Caco-2 (cell line): ENCODE data around the gene SDR39U1. TPM values are rescaled to one million over a fixed set of nuclear protein-coding genes. Genes with fewer than 3 reads are reported as not detected.
A peak's percentile ranks its signal among the peaks of the same experiment; 100 is the strongest.

ENCODE experiments used
- BruUV-seq: library from RNA; stranded (reverse); fragments of 400-500 nt; replicated peaks from 2 replicates; lab custom pipeline; 2021; lab: Mats Ljungman, UMichigan
- CTCF ChIA-PET: fragments of 300-600 bp; sonication (Branson Sonifier 250); formaldehyde crosslinking; loops from one replicate; lab custom pipeline; 2022; ENCODE audit warnings: antibody characterized with exemption; lab: Charles Lee
- POLR2A ChIA-PET: fragments of 300-600 bp; sonication (Branson Sonifier 250); formaldehyde crosslinking; loops from one replicate; lab custom pipeline; 2022; ENCODE audit warnings: antibody characterized with exemption; lab: Charles Lee
- DNase-seq, 2 experiments: peaks; one replicate each; pipeline versions ENCODE4 v3.0.0 to v3.0.0-alpha.2; 2020 to 2022
- H3K27me3 ChIP-seq: replicated peaks from 2 replicates; pipeline ENCODE4 v1.6.0; 2011; ENCODE audit warnings: low read length; ENCODE audit not compliant: control insufficient read depth, insufficient read depth
- H3K36me3 ChIP-seq: 2 replicates; pipeline ENCODE4 v1.5.1; 2011; ENCODE audit warnings: low read length; ENCODE audit not compliant: control insufficient read depth, insufficient read depth
- H3K4me1 ChIP-seq: fragments of 250-450 bp; sonication (Bioruptor Pico); 2 replicates; pipeline ENCODE4 v1.5.1; 2020; ENCODE audit warnings: mild to moderate bottlenecking
- H3K4me3 ChIP-seq: 2 replicates; pipeline ENCODE4 v1.5.1; 2011; ENCODE audit warnings: low read depth, mild to moderate bottlenecking, control low read depth, low read length
- H3K9me3 ChIP-seq: fragments of 250-450 bp; sonication (Bioruptor Pico); 2 replicates; pipeline ENCODE4 v1.5.1; 2020; ENCODE audit warnings: mild to moderate bottlenecking, moderate library complexity
- H3K27ac Mint-ChIP-seq: one replicate; pipeline ENCODE4 v1.8.0; 2022; ENCODE audit warnings: mixed read lengths; ENCODE audit not compliant: unreplicated experiment
- H3K27me3 Mint-ChIP-seq: one replicate; pipeline ENCODE4 v1.8.0; 2022; ENCODE audit warnings: mixed read lengths; ENCODE audit not compliant: insufficient read depth, unreplicated experiment
- H3K36me3 Mint-ChIP-seq: one replicate; pipeline ENCODE4 v1.8.0; 2022; ENCODE audit warnings: mild to moderate bottlenecking, mixed read lengths; ENCODE audit not compliant: insufficient read depth, unreplicated experiment
- H3K4me1 Mint-ChIP-seq: one replicate; pipeline ENCODE4 v1.8.0; 2022; ENCODE audit warnings: low read depth, mixed read lengths; ENCODE audit not compliant: unreplicated experiment
- H3K4me3 Mint-ChIP-seq: one replicate; pipeline ENCODE4 v1.8.0; 2022; ENCODE audit warnings: mild to moderate bottlenecking, moderate library complexity, mixed read lengths; ENCODE audit not compliant: unreplicated experiment
- H3K9me3 Mint-ChIP-seq: one replicate; pipeline ENCODE4 v1.8.0; 2022; ENCODE audit warnings: mixed read lengths; ENCODE audit not compliant: unreplicated experiment
- intact Hi-C: fragments of 100-400 bp; cut with micrococcal nuclease; formaldehyde crosslinking; loops from one replicate; pipeline ENCODE4 v1.10.0; 2022; ENCODE audit not compliant: unreplicated experiment
- total RNA-seq: library from RNA; stranded (reverse); gene quantifications from 2 replicates; pipeline ENCODE4 v1.2.3, GENCODE V29; 2022
- TF ChIP-seq, protein P1 (sequence below), 2 experiments: fragments of 200-600 bp in 1 of 2; IDR thresholded peaks; 1 replicate in 1 of 2; 2 replicates in 1 of 2; pipeline versions ENCODE4 v1.5.1 to v1.8.0; 2011 to 2022; ENCODE audit warnings: antibody characterized with exemption in 1 of 2, control low read depth in 1 of 2, inconsistent platforms in 1 of 2, low read depth in 1 of 2, low read length in 1 of 2, mild to moderate bottlenecking in 1 of 2, moderate library complexity in 1 of 2; ENCODE audit not compliant: insufficient read depth in 1 of 2, severe bottlenecking in 1 of 2, unreplicated experiment in 1 of 2

SDR39U1 gene
- total RNA-seq, 1 experiment from 2014 or later = 44.1 TPM

DNA sequence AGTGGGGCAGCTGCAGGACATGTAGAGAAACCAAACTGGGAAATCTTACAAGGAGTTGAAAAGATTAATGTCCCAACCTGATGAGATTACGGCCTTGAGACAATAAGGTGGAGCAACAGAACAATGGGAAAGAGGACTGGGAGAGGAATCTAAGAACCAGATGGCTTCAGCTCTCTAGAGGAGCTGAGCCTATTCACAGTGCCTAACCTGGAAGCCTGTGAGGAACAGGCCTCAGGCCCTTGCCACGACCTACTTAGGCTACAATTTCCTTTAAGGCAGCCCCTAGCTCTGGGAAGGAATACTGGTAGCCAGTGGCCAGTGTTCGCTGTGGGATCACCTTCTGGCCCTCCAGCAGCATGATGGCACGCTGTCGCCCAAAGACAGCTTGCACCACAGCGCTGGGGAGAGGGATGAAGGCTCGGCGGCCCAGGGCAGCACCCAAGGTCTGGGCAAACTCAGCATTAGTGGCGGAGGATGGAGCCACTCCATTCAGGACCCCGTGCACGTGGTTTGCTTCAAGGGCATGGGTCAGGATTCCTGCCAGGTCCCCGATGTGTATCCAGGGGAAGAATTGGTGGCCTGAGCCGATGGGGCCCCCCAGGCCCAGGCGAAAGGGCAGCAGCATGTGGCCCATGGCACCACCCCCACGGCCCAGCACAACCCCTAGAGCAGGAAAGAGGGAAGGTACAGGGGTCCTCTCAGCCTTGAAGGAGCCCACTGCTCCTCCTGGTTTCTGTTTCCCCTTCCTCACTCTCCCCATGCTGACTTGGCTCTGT lies 2.6 kb downstream of the SDR39U1 start:
- Mint-ChIP-seq H3K9me3 (no peaks in the 10 kb centered on the region), H3K4me1 (peaks cover 8% of the 10 kb centered on the region), H3K27ac (no peak overlapping the region), H3K27me3 (no peaks in the 10 kb centered on the region), H3K4me3 (peak overlapping the region; percentile 52), H3K36me3 (peaks cover 52% of the 10 kb centered on the region)
- H3K36me3 ChIP-seq = peaks cover 4% of the 10 kb centered on the region
- BruUV-seq = no TSS peak
- no peaks in the 10 kb centered on the region for H3K27me3 ChIP-seq
- no peak for DNase-seq
- ChIA-PET POLR2A (no interaction called here), CTCF (interaction anchor here (0.6 kb wide), 1 partner anchor 1810 kb away, joined by 3 read pairs; no protein-coding TSS in a partner anchor)
- no peaks in the 10 kb centered on the region; the same call in 1 of the 2 replicates for H3K4me1 ChIP-seq
- intact Hi-C loops = no loop called here
- no peaks in the 10 kb centered on the region for H3K9me3 ChIP-seq
- TF ChIP-seq, protein P1, sequence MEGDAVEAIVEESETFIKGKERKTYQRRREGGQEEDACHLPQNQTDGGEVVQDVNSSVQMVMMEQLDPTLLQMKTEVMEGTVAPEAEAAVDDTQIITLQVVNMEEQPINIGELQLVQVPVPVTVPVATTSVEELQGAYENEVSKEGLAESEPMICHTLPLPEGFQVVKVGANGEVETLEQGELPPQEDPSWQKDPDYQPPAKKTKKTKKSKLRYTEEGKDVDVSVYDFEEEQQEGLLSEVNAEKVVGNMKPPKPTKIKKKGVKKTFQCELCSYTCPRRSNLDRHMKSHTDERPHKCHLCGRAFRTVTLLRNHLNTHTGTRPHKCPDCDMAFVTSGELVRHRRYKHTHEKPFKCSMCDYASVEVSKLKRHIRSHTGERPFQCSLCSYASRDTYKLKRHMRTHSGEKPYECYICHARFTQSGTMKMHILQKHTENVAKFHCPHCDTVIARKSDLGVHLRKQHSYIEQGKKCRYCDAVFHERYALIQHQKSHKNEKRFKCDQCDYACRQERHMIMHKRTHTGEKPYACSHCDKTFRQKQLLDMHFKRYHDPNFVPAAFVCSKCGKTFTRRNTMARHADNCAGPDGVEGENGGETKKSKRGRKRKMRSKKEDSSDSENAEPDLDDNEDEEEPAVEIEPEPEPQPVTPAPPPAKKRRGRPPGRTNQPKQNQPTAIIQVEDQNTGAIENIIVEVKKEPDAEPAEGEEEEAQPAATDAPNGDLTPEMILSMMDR (IDR thresholded peaks at IDR 0.05; ENCODE audit: insufficient read depth in 1 of 2, low read depth in 1 of 2, low read length in 1 of 2, severe bottlenecking in 1 of 2, unreplicated experiment in 1 of 2) = no peak
- H3K4me3 ChIP-seq = no peak overlapping the region

DNA sequence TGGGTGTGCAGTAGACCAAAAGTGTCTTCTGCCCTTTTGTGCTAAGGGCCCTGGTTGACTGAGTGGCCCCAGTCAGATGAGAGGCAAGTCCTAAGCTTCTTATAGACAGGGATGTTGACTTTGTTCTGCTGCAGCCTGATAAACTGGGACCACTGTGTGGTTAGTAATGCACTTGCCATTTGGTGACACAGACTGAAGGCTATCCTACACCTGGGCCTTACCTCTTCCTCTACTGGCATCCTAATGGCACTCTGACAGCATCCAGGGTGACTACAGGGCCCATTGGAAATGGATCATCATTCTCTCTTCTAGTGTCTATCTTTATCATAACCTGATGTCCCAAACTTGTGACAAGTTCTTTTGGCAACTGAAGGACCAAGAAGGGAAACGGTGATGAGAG lies 3.3 kb downstream of the SDR39U1 start:
- no peak overlapping the region for H3K4me3 ChIP-seq
- H3K27me3 ChIP-seq = no peaks in the 10 kb centered on the region
- intact Hi-C loops = no loop called here
- no peaks in the 10 kb centered on the region for H3K9me3 ChIP-seq
- TF ChIP-seq, protein P1 (IDR thresholded peaks at IDR 0.05; ENCODE audit: insufficient read depth in 1 of 2, low read depth in 1 of 2, low read length in 1 of 2, severe bottlenecking in 1 of 2, unreplicated experiment in 1 of 2) = no peak
- no peak for DNase-seq
- peaks cover 4% of the 10 kb centered on the region for H3K36me3 ChIP-seq
- Mint-ChIP-seq H3K4me3 (no peak overlapping the region), H3K4me1 (peaks cover 8% of the 10 kb centered on the region), H3K36me3 (peaks cover 52% of the 10 kb centered on the region), H3K27ac (no peak overlapping the region), H3K9me3 (no peaks in the 10 kb centered on the region), H3K27me3 (no peaks in the 10 kb centered on the region)
- CTCF ChIA-PET = no interaction called here
- POLR2A ChIA-PET = no interaction called here
- H3K4me1 ChIP-seq = no peaks in the 10 kb centered on the region; the same call in 1 of the 2 replicates
- no TSS peak for BruUV-seq

DNA sequence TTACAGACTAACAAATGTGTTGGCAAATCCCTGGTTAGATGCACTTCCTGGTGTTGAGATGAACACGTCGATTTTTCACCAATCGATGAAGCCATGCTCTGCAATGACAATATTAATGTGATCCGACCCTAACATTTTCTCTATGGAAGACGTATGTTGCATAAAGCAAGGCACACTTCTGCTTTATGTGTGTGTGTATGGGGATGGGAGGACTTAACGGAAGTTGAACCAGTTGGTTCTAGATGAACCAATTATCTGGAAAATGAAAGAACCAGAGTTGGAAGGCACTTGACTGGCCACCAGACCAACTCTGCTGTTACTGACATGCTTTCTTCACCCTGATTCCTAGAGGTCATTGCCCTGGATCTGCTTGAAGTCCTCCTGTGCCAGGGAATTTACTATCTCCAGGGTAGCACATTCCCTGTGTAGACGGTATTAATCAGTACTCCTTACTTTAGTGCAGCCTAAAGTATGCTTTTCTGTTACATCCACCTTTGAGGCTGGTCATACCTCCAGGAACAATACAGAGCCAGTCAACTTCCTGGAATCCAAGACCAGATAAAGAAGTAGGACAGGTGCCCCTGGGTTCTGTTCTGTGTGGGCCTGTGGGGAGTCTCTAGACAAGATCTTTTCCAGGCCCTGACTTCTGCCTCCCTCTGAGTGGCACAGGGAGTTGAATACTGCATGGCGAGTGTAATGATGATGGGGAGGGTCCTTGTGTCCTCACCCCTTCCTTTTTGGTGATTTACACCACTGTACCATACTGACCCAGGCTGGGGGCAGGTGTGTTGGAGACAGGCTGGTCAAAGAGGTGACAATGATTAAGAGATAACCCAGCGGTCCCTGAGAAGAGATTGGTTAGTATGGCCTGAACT lies 4.1 kb downstream of the SDR39U1 start:
- POLR2A ChIA-PET = no interaction called here
- Histone ChIP-seq H3K9me3 (no peaks in the 10 kb centered on the region), H3K27me3 (no peaks in the 10 kb centered on the region), H3K36me3 (peaks cover 4% of the 10 kb centered on the region), H3K4me1 (no peaks in the 10 kb centered on the region; the same call in 1 of the 2 replicates), H3K4me3 (no peak overlapping the region)
- CTCF ChIA-PET = interaction anchor here (2.2 kb wide), 1 partner anchor 72 kb away, joined by 22 read pairs; no protein-coding TSS in a partner anchor
- no peak for DNase-seq
- intact Hi-C loops = no loop called here
- Mint-ChIP-seq H3K27me3 (no peaks in the 10 kb centered on the region), H3K9me3 (no peaks in the 10 kb centered on the region), H3K27ac (no peak overlapping the region), H3K36me3 (peaks cover 55% of the 10 kb centered on the region), H3K4me3 (no peak overlapping the region), H3K4me1 (peaks cover 9% of the 10 kb centered on the region)
- TF ChIP-seq, protein P1 (IDR thresholded peaks at IDR 0.05; ENCODE audit: insufficient read depth in 1 of 2, low read depth in 1 of 2, low read length in 1 of 2, severe bottlenecking in 1 of 2, unreplicated experiment in 1 of 2) = no peak
- BruUV-seq = no TSS peak
